GM21423 (cell line): ENCODE measurements around the gene PIMREG.

Experiments used
- ATAC-seq: cut with Tn5 transposase; IDR thresholded peaks from one replicate; pipeline ENCODE4 v1.9.1; 2021; ENCODE audit warnings: mild to moderate bottlenecking, moderate library complexity; ENCODE audit not compliant: unreplicated experiment

Gene PIMREG, protein sequence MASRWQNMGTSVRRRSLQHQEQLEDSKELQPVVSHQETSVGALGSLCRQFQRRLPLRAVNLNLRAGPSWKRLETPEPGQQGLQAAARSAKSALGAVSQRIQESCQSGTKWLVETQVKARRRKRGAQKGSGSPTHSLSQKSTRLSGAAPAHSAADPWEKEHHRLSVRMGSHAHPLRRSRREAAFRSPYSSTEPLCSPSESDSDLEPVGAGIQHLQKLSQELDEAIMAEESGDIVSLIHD

DNA sequence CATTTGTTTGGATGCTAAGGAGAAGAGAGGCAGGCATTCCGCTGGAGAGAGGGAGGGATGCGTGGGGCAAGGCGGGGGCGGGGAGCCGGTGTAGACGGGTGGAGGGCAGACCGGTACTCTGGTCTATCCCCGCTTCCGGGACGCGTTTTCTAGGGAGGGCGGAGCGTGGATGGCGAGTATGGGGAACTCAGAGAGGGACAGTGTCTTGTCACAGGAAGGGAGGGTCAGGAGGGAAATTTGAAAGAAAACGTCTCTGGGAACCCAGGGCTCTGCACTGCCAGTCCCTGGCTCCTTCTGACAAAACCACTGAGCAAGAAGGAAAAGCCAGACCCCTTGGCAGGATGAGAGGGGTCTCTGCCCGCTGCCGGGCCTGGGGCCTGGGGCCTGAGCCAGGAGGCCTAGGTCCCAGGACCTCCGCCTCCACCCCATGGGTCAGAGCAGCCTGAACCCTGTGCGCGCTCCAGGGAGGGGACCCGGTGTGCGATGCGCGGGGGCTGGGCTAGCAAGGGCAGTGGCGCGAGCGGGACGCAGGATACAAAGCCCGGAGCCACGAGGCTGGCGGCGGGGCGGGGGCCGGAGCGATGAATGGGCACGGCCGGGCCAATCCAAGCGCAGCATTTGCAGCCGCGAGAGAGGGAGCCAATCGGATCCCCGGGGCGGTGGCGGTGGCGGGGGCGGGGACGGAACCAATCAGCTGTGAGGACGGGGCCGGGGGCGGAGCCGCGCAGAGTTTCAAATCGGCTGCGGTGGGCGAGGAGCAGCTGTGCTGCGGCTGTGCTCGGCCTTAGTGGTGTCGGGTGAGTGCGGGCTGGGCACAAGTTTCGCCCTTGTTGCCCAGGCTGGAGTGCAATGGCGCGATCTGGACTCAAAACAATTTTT lies at the start of gene PIMREG:
PIMREG (plus strand) TSS at position 764 of the 879 bp plus-strand sequence. CDS start 656 bp downstream, outside the sequence.
- peak; percentile 87 for ATAC-seq

DNA sequence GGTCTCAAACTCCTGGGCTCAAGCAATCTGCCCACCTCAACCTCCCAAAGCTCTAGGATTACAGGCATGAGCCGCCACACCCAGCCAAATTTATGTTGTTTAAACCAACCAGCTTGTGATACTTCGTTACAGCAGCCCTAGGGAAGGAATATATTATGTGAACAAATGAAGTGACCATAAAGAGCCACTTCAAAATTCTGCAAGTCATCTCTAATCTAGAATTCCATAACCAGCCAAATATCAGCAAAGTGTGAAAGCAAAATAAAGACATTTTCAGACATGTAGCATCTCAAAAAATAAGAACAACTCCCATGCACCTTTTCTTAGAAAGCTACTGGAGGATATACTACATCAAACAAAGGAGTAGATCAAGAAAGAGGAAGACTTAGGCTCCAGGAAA lies 45.3 kb upstream of the PIMREG start:
- ATAC-seq: no peak

DNA sequence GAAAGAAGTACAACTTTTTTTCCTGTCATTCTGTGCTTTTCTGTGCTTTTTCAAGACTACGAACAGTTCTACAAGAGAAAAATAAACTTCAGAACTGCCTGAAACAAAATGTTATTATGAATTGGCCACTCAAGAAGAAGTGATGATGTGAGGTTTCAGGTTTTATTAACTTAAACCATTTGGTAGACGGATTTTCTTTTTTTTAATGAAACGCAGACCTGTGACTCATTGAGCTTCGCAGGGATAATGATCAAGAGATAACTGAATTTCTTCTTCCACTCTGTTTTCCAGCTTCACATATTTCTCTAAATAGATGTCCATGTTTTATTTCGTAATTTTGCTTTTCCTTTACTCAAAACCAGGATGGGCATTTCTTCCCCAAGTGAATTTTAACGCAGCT lies 42.0 kb upstream of the PIMREG start:
- no peak for ATAC-seq

DNA sequence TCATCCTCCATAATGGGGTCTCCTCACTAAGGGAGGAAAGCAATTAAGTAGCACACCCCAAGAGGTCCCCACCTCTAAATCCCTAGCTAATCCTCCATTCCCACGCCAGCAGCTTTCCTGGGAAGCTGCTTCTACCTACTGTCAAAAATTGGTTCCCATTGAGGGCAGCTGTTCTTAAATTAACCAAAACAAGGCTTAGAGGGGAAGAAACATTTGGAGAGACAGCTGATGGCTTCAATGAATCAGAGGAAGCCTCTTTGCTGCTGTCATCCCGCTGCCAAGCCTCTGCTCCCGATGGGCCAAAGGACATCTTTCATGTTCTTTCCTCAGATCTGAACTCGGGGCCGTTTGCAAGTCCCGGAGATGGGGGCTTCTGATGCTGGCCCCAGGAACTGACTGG lies 36.0 kb upstream of the PIMREG start:
- ATAC-seq: no peak

DNA sequence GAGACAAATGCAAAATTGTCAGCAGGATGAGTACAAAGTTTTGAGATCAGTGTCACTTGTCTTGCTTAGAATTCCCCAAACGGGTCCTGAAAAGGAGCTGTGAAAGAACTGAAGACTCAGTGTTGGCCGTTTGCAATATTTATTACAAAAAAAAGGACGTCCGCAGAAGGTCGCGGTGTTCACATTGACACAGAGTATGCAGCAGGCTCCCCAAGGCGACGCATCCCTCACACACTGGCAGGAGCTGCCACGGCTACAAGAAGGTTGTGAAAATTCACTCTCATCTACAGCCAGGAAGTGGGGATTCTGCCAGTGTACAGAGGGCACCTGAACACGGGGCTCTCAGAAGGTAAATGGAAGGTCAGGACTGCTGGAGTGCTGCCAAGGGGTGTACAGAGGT lies 35.5 kb upstream of the PIMREG start:
- no peak for ATAC-seq

DNA sequence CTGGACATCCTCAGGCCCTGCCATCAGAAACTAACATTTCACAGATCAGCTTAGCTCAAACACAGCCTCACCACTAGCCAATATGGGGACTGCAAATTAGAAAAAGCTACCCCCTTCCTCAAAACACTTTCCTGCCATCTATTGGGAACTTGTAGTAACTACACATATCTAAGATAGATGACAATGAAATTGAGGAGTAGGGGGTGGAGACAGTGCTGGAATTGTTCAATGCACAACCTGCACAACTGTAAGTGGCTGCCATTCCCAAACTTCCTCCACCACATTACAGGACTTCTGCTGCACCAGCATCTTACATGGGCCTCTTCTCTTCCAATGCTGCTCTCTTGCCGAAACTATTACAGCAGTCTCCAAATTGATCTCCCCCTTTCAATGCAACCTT lies 31.2 kb upstream of the PIMREG start:
- ATAC-seq: no peak

DNA sequence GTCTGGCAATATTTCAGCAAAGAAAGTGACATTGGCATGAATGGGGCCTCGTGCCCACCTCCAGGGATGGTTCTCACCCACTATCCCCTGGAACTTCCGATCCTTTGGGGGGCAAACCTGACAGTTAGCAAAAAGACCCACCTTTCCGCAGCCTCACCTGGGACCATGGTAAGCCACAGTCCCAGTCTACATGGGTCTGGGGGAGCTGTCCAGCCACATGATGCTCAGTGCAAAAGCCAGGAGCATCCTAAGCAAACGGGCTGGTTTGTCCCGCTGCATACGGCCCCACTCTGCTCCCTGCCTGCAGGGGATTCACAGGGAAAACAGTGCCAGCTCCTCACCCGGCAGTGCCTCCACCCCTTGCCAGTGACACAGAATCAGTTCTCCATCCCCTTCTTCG lies 28.6 kb upstream of the PIMREG start:
- ATAC-seq: no peak

DNA sequence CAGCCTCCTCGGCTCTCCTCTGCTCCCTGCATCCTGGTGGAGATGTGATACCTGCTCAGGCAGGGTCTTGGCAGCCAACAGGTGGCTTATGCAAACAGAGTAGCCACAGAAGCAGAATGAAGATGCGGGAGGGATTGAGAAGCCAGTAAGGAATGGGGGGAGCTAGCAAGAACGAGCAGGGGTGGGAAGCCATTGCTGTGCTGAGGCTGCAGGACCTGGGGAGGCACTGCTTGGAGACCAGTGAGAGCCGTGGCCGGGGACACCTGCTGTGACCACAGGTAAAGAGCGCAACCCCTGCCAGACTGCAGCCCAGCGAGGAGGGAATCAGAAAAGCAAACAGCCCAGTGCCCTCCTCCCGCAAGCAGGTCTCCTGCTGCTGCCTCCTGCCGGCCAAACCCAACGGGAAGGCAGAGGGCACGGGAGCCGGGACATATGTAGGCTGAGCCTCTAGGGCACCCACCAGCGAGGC lies 24.0 kb upstream of the PIMREG start:
- ATAC-seq: no peak

DNA sequence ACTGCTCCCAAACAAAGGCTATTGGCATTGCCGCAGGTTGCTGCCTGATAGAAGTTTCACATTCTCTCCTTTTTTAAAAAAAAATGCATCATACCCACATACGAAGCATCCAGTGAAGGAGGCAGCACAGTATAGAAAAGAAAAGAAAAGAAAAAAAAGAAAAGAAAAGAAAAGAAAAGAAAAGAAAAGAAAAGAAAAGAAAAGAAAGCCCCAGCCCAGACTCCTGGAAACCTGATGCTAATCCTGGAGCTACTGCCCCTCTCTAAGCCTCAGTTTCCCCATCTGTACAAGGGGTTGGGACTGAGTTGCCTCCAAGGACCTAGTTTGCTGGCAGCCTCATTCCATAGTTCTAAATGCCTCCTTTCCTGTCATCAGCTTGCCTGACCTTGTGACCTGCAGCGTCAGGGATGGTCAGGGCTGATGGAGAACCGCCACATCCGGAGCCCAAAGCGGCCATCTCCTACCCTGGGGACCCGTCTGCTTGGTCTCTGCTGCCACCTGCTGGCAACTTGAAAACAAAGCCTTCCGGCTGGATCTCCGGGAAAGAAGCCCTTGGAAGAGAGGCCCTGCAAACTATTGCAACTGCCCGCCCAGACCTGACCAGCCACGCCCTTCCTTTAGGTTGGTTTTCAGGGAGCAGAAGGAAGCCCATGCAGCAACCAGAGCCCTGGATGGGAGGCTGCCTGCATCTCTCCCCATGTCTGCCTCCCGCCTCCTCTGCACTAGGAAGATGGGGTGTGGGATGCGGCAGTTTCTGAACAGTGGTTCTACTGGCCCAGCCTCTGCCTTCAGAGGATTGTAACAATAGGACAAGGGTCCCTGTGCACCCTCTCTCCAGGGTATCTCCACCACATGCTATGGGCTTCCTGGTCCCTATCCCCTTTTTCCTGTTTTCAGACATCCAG lies 22.3 kb upstream of the PIMREG start:
- no peak for ATAC-seq

DNA sequence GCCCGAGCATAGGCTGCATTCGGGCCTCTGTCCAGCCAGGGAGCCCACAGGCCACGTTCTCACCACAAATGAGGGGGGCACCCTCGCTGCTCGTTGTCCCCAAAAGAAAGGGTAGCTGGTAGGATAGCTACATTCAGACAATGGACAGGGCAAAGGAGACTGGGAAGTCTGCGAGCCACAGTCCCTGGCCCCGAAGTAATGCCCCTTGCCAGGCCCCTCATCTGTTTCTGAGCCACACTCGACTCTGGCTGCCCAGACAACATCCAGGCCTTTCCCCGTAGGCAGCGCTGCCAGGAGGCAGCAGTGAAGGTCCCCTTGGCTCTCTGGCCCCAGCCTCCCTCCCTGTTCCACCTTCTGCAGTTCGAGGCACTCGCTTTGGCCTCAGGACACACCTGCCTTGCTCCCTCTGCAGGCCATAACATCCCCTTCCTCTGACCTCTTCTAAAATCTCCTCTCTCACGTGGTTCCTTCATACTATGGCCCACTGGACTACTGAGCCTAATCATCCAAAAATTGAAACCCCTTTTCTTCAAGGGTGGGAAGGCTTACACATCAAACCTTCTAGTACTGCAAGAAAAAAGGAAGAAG lies 21.5 kb upstream of the PIMREG start:
- ATAC-seq: no peak

DNA sequence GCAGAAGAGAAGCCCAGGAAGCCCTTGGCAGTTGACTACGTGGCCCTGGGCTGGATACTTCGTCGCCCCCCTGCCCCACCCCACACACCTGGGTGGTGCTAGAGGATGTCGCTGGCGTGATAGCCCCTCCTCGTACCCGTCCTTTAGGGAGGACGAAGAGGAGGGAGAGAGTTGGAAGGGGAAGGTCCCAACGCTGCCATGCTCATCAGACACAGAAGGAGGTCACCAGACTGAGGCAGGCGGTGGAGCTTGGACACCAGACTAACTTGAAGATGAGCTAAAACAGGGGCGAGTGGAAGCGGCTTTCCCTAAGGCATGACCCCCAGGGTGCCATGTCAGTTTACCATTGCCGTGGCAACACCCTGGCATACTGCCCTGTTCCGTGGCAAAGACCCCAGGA lies 20.3 kb upstream of the PIMREG start:
- no peak for ATAC-seq

DNA sequence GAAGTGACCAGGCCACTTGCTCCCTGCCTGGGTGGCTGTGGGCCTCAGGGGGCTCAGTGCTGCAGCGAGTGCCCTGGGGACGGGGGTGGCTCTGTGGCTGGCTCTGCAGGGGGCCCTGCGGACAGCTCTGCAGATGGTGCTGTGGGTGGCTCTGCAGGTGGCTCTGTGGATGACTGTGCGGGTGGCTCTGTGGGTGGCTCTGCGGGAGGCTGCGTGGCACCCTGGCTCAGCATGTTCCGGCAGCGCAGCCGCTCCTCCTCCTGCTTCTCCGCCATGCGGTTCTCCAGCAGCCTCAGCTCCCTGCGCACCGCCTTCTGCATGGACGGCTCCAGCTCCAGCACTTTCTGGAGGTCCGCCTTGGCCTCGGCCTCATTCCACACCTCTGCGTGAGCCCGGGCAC lies 18.8 kb upstream of the PIMREG start:
- ATAC-seq: no peak

DNA sequence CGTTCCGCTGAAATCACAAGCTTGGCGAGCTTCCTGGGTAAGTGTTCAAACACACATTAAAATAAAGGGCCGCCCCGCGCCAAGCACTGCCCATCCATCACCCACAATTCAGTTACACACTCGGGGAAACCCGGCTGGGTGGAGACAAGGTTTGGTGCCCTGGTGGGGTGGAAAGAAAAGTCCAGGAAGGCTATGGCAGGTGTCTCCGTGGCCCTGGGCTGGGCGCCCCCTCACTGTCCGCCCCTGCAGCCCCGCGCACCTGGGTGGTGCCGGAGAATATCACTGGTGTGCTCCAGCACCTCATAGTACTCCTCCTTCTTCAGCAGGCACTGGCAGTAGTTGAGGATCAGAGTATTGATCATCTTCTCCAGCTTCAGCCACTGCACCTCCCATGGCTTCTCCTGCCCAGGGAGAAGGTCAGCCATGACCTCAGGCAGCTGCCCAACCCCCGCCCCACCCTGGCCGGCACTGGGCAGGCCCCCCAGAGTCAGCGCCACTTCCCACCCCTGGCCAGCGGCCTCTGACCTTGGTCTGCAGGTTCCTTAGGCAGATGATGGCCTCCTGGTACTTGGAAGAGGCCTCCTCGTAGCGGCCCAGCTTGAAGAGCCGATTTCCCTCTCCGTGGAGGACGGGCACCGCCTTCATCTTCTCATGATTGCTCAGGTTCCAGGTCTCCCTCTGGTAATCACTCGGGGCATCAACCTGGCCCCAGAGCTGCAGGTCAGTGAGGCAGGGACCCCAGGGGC lies 17.7 kb upstream of the PIMREG start:
- ATAC-seq: no peak

DNA sequence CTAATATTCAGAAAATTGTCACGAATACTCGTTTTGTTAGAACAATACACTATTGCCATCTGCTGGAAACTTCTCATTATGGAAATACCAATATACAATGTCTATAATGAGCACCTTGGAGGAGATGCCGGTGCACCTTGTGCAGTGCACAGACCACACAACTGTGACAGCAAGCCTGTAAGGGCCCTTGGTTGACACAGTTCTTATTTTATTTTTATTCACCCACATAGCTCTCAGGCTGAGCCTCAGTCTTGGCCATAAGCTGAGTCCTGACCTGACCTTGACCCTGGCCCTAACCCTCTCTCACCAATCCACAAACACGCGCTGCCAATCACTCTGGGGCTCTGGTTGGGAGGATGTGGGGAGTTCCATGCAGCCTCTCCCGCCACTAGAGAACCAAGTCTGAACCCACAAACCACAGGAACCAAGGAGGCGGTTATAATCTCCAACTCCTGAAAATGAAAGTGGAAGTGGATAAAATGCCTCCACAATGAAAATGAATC lies 16.9 kb upstream of the PIMREG start:
- no peak for ATAC-seq

DNA sequence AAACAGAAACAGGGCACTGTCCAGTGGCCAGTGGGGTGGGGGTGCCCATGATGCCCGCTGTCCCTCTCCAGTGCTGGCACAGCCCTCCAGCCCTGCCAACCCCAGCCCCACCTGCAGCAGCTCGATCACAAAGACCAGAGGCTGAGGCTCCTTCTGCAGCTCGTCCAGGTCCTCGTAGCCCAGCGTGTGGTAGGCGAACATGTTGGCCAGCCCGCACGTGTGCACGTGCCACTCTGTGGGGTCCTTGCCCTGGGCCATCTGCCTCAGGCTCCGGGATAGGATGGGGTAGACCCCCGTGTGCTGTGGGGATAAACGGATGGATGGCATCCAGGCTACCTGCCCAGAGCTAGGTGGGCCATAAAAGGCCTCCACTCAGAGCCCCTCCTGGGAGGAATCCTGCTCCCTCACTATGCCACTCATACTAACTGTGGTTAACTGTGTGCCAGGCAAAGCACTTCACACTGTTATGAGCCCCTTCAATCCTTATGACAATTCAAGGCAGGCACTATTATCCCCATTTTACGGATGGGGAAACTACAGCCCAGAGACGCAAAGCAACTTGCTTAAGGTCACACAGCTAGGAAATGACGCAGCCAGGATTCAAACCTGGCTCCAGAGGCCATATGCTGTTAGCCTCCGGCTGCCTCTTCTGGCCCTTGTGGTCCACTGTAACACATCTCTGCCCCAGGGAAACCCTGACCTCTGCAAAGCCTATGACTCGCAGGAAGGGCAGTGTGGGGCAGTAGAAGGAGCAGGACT lies 15.9 kb upstream of the PIMREG start:
- ATAC-seq: no peak

DNA sequence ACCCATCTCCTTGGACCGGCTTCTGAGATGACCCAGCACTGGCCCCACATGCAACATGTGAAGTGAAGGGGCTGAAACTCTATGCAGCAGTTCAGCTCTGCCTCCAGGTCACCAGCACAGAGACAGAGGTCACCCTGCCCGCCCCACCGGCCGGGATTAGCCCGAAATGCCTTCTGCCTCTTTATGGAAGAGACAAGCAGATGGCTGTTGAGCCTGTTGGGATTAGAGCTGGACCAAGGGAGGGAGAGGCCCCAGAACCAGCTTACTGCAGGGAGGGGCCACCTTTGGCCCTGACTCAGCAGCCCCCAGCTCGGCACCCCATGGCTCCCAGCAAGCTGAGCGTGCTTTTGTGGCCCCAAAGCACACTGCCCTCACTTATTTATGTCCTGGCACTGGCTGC lies 15.0 kb upstream of the PIMREG start:
- no peak for ATAC-seq

DNA sequence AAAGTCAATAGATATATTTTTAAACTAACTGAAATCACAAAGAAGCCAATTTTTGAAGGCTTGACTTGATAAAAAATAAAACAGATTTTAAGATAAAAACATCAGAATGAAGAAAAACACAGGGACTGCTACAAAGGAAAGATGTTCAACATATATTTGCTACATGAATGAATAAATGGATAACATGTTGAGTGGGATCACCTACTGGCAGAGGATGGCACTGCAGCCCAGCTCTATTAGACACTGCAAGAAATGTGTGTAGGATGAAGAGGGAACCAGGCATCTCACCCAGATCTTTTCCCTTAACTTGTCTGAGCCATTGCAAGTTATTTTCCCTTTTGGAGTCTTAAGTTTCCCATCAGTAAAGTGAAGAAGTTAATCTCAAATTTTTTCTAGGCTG lies 13.5 kb upstream of the PIMREG start:
- no peak for ATAC-seq

DNA sequence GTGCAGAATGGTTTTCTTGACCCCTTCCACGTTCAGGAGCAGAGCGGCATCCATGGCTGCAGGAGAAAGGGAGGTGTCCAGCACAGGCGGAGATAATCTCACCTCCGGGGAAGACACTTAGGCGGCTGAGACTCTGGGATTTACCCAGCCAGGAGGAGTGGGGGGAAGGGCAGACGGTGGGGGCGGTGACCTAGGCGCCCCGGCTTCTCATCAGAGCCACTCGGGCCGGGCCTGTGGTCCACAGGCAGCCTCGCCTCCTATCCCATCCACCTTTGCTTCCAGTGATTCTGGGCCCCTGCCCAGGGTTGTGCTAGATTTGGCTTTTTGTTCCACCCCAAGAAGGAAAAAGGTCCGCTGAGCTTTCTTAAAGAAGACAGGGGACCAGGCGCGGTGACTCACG lies 9.2 kb upstream of the PIMREG start, which contains the start of gene AIPL1:
AIPL1 (minus strand) TSS at position 71 of the 400 bp plus-strand sequence; CDS start at position 54, 17 bp downstream.
- no peak for ATAC-seq

DNA sequence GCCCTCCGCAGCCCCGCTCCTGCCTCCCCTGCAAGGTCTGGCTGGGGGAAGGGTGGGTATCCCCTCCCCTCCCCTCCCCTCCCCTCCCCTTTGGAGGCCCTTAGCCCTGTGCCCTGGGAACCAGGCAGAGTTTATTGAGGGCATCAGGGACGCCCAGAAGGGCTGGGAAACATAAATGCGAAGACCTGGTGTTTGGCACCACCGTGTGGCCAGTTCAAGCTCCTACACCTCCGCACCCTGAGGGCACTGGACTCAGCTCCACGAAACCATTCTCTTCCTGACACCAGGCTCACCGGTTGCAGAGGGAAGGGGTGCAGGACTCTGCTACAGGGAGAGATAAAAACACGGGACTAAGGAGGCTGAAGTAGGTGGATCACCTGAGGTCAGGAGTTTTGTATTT lies 8.3 kb upstream of the PIMREG start:
- ATAC-seq: no peak
